Spleen (tissue), 11 donors: ENCODE data around the gene TEX11. TPM values are rescaled to one million over a fixed set of nuclear protein-coding genes. Genes with fewer than 3 reads are reported as not detected.

Source experiments
- DNase-seq: peaks from one replicate; pipeline ENCODE4 v3.0.0-alpha.2; 2020
- H3K27ac ChIP-seq, 8 donors: fragments of 200-600 bp; sonication (generic) in 7 of 8; 1 replicate in 4 of 8; 2 replicates in 4 of 8; pipeline versions ENCODE4 v1.5.0 to v1.8.0; 2016 to 2021; ENCODE audit warnings: inconsistent platforms in 4 of 8, mild to moderate bottlenecking in 4 of 8, moderate library complexity in 1 of 8
- H3K27me3 ChIP-seq, 7 donors: fragments of 200-600 bp; sonication (generic) in 6 of 7; replicated peaks in 1 of 7; 1 replicate in 4 of 7; 2 replicates in 3 of 7; pipeline versions ENCODE4 v1.5.0 to v1.8.0; 2016 to 2021; ENCODE audit warnings: inconsistent platforms in 3 of 7, mild to moderate bottlenecking in 1 of 7
- H3K36me3 ChIP-seq, 6 donors: fragments of 200-600 bp; sonication (generic) in 5 of 6; 1 replicate in 4 of 6; 2 replicates in 2 of 6; pipeline versions ENCODE4 v1.5.0 to v1.8.0; 2016 to 2021; ENCODE audit warnings: inconsistent platforms in 2 of 6
- H3K4me1 ChIP-seq, 6 donors: fragments of 200-600 bp; sonication (generic) in 5 of 6; 1 replicate in 3 of 6; 2 replicates in 3 of 6; pipeline versions ENCODE4 v1.5.0 to v1.8.0; 2016 to 2021; ENCODE audit warnings: inconsistent platforms in 3 of 6
- H3K4me3 ChIP-seq, 8 donors: fragments of 200-600 bp; sonication (generic) in 7 of 8; 1 replicate in 4 of 8; 2 replicates in 4 of 8; pipeline versions ENCODE4 v1.5.0 to v1.8.0; 2016 to 2021; ENCODE audit warnings: inconsistent platforms in 4 of 8, mild to moderate bottlenecking in 4 of 8, moderate library complexity in 2 of 8
- H3K9me3 ChIP-seq, 8 donors: fragments of 200-600 bp; sonication (generic) in 7 of 8; 1 replicate in 4 of 8; 2 replicates in 4 of 8; pipeline versions ENCODE4 v1.5.0 to v1.8.0; 2016 to 2021; ENCODE audit warnings: inconsistent platforms in 4 of 8
- CTCF ChIP-seq, 11 experiments: fragments of 200-600 bp in 7 of 11; fragments of 450-650 bp in 4 of 11; sonication (generic) in 4 of 11; IDR thresholded peaks in 8 of 11; conservative IDR thresholded peaks in 3 of 11; 1 replicate in 7 of 11; 2 replicates in 4 of 11; pipeline versions ENCODE4 v1.4.0 to v1.8.0; 2016 to 2021; ENCODE audit warnings: antibody characterized with exemption in 11 of 11, inconsistent platforms in 4 of 11, mild to moderate bottlenecking in 1 of 11
- POLR2A ChIP-seq, 3 donors: fragments of 450-650 bp; IDR thresholded peaks; one replicate each; pipeline ENCODE4 v1.5.1; 2017; ENCODE audit warnings: antibody characterized with exemption in 3 of 3, mild to moderate bottlenecking in 1 of 3
- POLR2AphosphoS5 ChIP-seq, 3 donors: sonication (generic); formaldehyde crosslinking; IDR thresholded peaks; one replicate each; pipeline ENCODE4 v1.5.1; 2017; ENCODE audit warnings: antibody characterized with exemption in 3 of 3
- WGBS, 5 donors: extraction: QIAGEN DNeasy Blood & Tissue Kit in 3 of 5; methylation state at CpG; one replicate each; pipeline versions ENCODE4 v1.1.5 to v1.1.7; 2013 to 2018; 5-methylcytosine and 5-hydroxymethylcytosine counted together
- intact Hi-C: fragments of 100-400 bp; cut with DNase I; formaldehyde crosslinking; loops from one replicate; pipeline ENCODE4 v1.15.0; 2023; ENCODE audit warnings: low total_unique reads
- polyA plus RNA-seq, 3 donors: library from polyadenylated mRNA; stranded (reverse); fragments of 200-250 nt; gene quantifications; one replicate each; pipeline ENCODE4 v1.2.1, GENCODE V29; 2013
- small RNA-seq, 4 donors: library from RNA; depleted of rRNA; stranded (forward); fragments of <200 nt; gene quantifications; one replicate each; pipeline ENCODE3, GENCODE V24; 2016
- total RNA-seq, 7 donors: library from RNA; depleted of rRNA in 3 of 7; stranded (reverse); fragments of >200 nt in 3 of 7; fragmentation: NEBNext Ultra II Directional in 4 of 7; extraction: Animal tissue kit (Norgen Biotek cat#: 25700) in 4 of 7; gene quantifications; one replicate each; pipeline versions ENCODE4 v1.1.0 to v1.2.1, GENCODE V29; 2016 to 2021
- donor health status: healthy with polysubstance abuse.
- donor health status: DM: no; HTN: no; CAD: no; lungs with moderate emphysema.
- donor health status: DM: no; HTN: no; CAD: no.
- donor health status: Bipolar disorder and iron deficiency.
- donor health status: healthy.
- donor health status: DM: no; HTN: no; CAD: no.
- donor health status: DM: yes; HTN: yes; CAD: no.

TEX11 gene
- total and polyA plus RNA-seq, 10 donors: 0.06 to 1.9 (median 0.81) TPM

- intact Hi-C loops: no loop called here
- Histone ChIP-seq H3K27ac (peak overlapping the region in 5 of 8 donors; percentile 25 to 63 (median 51)), H3K4me3 (no peak overlapping the region), H3K27me3 (no peaks in the 10 kb centered on the region), H3K36me3 (peaks cover 0 to 16% (median 0%) of the 10 kb centered on the region in 6 donors), H3K9me3 (no peaks in the 10 kb centered on the region), H3K4me1 (peaks cover 0 to 13% (median 0%) of the 10 kb centered on the region in 6 donors)
- TF ChIP-seq POLR2AphosphoS5 (IDR thresholded peaks at IDR 0.05): peak in 1 of 3 donors; percentile 8
- no peak for TF ChIP-seq CTCF (IDR thresholded peaks at IDR 0.05 in 8 of 11, conservative IDR thresholded peaks at IDR 0.05 in 3 of 11)
- DNase-seq: no peak
- WGBS, 5 donors: 70 to 84% (median 76%) methylated on average over 9 of the region's 9 CpGs
Observed at GRCh38 chrX:70480660-70481018, 427.9 kb downstream of the TEX11 start.

DNA sequence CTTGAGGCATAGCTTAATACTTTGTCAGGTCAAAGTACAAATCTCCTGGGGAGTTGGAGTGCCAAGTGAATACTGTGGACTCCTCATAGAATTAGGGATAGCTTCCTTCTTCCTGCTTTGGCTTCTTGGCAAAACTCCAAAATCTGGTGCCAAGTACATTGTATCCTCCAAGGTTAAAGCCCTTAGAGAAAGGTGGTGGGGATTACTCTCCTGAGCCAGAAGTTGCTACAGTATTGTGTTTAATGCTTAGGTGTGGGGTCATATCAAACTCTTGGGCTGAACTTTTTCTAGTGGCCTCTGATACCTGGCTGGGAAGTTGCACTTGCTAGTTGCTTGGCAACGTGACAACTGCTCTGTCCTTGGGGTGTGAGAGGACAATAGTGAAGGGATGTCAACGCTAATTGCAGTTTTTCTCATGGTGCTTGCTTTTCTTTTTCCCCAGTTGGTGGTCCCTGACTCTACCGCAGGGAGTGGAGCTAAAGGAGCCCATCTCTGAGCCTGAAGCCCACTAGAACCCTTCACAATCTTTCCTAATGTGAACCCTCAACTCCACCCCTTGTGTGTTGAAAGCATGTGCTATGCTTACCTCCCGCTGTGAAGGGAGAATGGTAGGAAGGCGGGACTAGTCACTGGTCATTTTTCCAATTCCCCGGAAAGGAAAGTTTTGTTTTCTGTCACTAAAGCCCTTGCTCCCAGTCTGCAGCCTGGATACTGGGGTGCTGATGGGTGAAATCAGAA, 428.4 kb downstream of the TEX11 start:
- no peaks in the 10 kb centered on the region for H3K9me3 ChIP-seq
- intact Hi-C loops: no loop called here
- peak overlapping the region in 6 of 8 donors; percentile 10 to 63 (median 38) for H3K27ac ChIP-seq
- TF ChIP-seq POLR2A (IDR thresholded peaks at IDR 0.05) (no peak), POLR2AphosphoS5 (IDR thresholded peaks at IDR 0.05) (no peak), CTCF (IDR thresholded peaks at IDR 0.05 in 8 of 11, conservative IDR thresholded peaks at IDR 0.05 in 3 of 11) (no peak)
- H3K4me1 ChIP-seq: peaks cover 0 to 13% (median 0%) of the 10 kb centered on the region in 6 donors
- DNase-seq: no peak
- H3K36me3 ChIP-seq: peaks cover 0 to 12% (median 0%) of the 10 kb centered on the region in 6 donors
- no peak overlapping the region for H3K4me3 ChIP-seq
- WGBS, 5 donors: 54 to 84% (median 64%) methylated on average over 6 of the region's 6 CpGs
- no peaks in the 10 kb centered on the region for H3K27me3 ChIP-seq

DNA sequence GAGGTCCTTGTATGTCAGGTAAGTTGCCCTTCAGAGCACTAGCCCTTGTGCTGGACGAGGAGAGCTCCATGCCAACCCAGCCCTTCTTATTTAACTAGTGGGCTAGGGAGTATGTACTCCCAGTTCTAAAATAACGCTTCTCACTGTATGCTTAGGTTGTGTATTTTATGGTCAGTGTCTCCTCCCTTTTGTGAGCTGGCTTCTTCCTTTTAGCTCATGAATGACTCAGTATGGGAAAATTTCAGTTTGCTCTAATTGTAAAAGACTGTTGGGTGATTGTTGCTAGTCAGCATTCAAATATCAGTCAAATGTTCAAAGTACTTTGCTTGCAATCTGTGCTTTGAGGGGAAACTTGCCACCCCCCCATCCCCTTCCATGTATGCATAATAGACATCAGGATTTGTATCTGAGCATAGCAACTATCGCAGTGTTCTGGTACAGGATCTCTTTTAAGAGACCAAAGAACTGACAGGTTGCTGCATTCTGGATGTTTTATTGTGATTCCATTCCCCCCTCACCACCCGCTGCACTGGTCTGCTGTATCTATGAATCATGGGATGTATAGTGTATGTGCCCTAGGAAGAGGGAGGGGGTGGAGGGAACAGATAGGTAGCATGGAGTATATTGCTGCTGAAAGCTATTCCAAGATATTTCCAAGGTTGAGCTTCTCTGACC, 429.1 kb downstream of the TEX11 start:
- Histone ChIP-seq H3K4me1 (peaks cover 0 to 13% (median 0%) of the 10 kb centered on the region in 6 donors), H3K9me3 (no peaks in the 10 kb centered on the region), H3K27me3 (no peaks in the 10 kb centered on the region), H3K4me3 (no peak overlapping the region), H3K36me3 (peaks cover 0 to 12% (median 0%) of the 10 kb centered on the region in 6 donors), H3K27ac (peak overlapping the region in 5 of 8 donors; percentile 10 to 63 (median 50))
- no peak for DNase-seq
- intact Hi-C loops: no loop called here
- 65 to 83% (median 78%) methylated on average over 4 of the region's 4 CpGs for WGBS, 5 donors
- no peak for TF ChIP-seq CTCF (IDR thresholded peaks at IDR 0.05 in 8 of 11, conservative IDR thresholded peaks at IDR 0.05 in 3 of 11)
- TF ChIP-seq POLR2AphosphoS5 (IDR thresholded peaks at IDR 0.05): no peak
- TF ChIP-seq POLR2A (IDR thresholded peaks at IDR 0.05): no peak

Small RNAs within 50 kb of the gene (small RNA-seq; reads per million reads assigned to genes)
- gene SNORD3E: 0 reads per million in 4 donors

Other genes starting within 250 kb of the TEX11 start
- gene SLC7A3, start 22.4 kb upstream of the TEX11 start, total RNA-seq: not detected
- gene SLC7A3, start 22.4 kb upstream of the TEX11 start, polyA plus RNA-seq: under 1 TPM in 1 of 3 donors, not detected in 2; 0.06 TPM
- gene SNX12, start 159.6 kb upstream of the TEX11 start, total RNA-seq: 10 to 100 TPM; 37.1 to 47.6 (median 41.0) TPM
- gene SNX12, start 159.6 kb upstream of the TEX11 start, polyA plus RNA-seq: 10 to 100 TPM; 11.7 to 28.7 (median 14.0) TPM
- 10 to 100 TPM; 19.1 to 50.9 (median 32.9) TPM for gene FOXO4, start 187.1 kb upstream of the TEX11 start, total RNA-seq
- 10 to 100 TPM in 1 of 3 donors, 1 to 10 TPM in 2; 5.1 to 12.9 (median 5.8) TPM for gene FOXO4, start 187.1 kb upstream of the TEX11 start, polyA plus RNA-seq
- gene CXorf65, start 198.0 kb upstream of the TEX11 start, total RNA-seq: 10 to 100 TPM in 1 of 7 donors, 1 to 10 TPM in 6; 1.7 to 14.4 (median 6.7) TPM
- 10 to 100 TPM in 1 of 3 donors, 1 to 10 TPM in 2; 3.7 to 27.2 (median 7.5) TPM for gene CXorf65, start 198.0 kb upstream of the TEX11 start, polyA plus RNA-seq
- gene IL2RG, start 202.9 kb upstream of the TEX11 start, total RNA-seq: 100 to 1,000 TPM in 6 of 7 donors, 10 to 100 TPM in 1; 92.6 to 174 (median 127) TPM
- 100 to 1,000 TPM in 2 of 3 donors, 10 to 100 TPM in 1; 89.8 to 155 (median 122) TPM for gene IL2RG, start 202.9 kb upstream of the TEX11 start, polyA plus RNA-seq
- gene MED12, start 209.9 kb upstream of the TEX11 start, total RNA-seq: 100 to 1,000 TPM in 3 of 7 donors, 10 to 100 TPM in 4; 90.0 to 151 (median 98.7) TPM
- gene MED12, start 209.9 kb upstream of the TEX11 start, polyA plus RNA-seq: 10 to 100 TPM in 1 of 3 donors, 1 to 10 TPM in 2; 5.2 to 15.6 (median 5.3) TPM
- gene NLGN3, start 236.1 kb upstream of the TEX11 start, total RNA-seq: 1 to 10 TPM in 4 of 7 donors, under 1 TPM in 3; 0.66 to 2.5 (median 1.2) TPM
- gene NLGN3, start 236.1 kb upstream of the TEX11 start, polyA plus RNA-seq: under 1 TPM; 0.14 to 0.58 (median 0.48) TPM